H54 (cell line): ENCODE data around the gene LGR6.

Experiments used
- DNase-seq: peaks from one replicate; pipeline ENCODE4 v3.0.0; 2011; ENCODE audit warnings: low spot score, mixed read lengths; ENCODE audit not compliant: insufficient read length
- FAIRE-seq: peaks from 3 replicates; lab custom pipeline; 2011; peaks lifted over from hg19 to GRCh38; lab: Jason Lieb, UNC
- POLR2A ChIP-seq: IDR thresholded peaks from 2 replicates; pipeline ENCODE4 v1.6.1; 2011; ENCODE audit warnings: low read depth, mild to moderate bottlenecking, low read length

LGR6 gene

DNA sequence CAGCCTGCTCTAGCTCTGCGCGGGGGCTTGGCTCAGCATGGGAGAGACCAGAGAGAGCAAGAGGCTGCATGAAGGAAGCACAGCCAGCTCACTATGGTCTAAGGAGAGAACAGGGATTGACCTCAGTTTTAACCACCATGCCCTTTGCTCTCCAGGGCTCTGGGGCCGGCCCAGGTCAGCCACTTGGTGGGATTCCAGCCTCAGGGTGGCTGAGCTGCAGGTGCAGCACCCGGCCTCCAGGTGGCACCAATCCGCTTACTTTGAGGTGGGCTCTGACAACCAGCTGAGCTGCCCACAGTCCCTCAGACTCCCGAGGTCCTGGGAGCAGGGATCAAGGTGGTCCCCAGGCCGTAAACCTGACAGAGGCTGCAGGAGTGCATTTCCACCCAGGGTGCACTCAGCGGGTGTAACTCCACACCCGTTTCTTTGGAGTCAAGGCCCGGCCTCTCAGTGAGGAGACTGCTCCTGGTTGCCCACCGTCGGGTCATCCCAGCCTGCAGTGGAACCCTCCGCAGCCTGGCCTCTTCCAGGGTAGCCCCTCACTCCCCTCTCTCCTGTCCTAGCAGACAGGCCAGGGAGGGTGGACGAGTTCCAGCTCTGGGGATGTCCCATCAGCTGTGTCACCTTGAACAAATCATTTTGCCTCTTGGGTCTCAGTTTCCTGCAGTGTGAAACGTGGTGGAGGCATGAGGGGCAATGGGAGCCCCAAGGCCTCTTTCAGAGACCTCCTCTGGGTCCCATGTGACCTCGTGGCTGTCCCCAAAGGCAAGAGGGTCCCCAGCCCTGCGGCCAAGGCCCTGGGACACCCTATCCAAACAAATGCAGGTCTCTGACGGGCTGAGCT is 607 bp upstream of the LGR6 start:
- no peak for TF ChIP-seq POLR2A
- FAIRE-seq, result no peak
- peak; percentile 70 for DNase-seq

DNA sequence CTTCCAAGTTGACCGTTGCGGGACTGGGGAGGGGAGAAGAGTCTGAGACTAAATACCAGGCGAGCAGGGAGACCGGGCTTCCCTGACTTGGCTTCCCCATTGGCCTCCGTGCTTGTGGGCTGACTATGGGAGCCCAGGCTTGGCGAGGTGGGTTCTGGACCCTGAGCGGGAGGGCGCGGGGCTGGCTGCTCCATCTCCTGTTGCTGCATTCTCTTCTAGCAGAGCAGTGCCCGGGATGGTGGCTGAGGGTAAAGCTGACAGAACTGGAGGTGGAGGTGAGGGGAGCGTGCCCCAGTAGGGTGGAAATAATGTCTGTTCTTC is 689 bp downstream of the LGR6 start:
- DNase-seq, result no peak
- FAIRE-seq, result no peak
- TF ChIP-seq POLR2A, result no peak

DNA sequence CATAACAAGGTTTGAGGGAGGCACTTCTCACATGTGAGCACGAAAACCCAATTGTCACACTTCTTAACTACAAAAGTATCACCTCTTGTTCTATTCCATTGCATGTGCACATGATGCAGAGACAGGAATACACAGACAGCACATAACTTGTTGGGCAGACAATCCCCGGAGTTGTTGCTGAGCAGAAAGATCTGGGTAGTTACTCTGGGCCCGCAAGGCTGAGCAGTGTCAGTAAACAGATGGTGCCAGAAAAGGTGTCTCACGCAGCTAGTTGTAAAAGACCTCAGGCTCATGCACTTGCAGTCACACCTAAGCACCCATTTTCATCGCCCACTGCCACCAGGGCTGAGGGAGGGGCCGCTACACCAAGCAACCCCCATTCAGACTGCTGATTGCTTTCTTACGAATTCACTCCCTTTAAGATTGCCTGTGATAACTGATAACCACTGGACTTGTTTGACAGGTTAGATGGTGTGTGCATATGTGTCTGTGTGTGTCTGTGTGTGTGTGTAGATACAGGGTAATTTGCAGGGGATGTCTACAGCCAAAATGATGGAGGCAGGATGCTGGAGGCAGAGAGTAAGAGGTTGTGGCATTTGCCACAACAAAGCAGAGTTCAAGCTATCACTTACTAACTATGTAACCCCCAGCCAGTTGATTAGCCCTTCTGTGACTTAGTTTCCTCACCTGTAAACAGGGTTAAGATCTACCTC is 4.2 kb downstream of the LGR6 start:
- FAIRE-seq, result no peak

DNA sequence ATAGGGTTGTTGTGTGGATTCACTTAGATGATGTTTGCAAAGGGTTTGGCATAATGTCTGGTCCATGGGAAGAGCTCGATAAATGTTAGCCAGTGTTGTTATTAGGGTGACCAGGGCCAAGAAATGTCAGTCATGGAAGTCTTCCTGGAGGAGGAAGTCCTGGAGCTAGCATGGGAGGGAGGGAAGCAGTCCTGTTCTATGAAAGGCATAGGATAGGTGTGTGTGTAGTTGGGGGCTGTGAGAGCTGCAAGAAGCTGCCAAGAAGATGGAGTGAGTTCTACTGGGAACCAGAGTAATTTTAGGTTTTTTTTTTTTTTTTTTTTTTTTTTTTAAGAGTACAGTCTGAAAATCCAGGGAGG is 4.7 kb downstream of the LGR6 start:
- no peak for TF ChIP-seq POLR2A
- no peak for FAIRE-seq
- no peak for DNase-seq

More for the DNA sequence above, 4.2 kb downstream of the LGR6 start:
- no peak for TF ChIP-seq POLR2A
- DNase-seq, result no peak

DNA sequence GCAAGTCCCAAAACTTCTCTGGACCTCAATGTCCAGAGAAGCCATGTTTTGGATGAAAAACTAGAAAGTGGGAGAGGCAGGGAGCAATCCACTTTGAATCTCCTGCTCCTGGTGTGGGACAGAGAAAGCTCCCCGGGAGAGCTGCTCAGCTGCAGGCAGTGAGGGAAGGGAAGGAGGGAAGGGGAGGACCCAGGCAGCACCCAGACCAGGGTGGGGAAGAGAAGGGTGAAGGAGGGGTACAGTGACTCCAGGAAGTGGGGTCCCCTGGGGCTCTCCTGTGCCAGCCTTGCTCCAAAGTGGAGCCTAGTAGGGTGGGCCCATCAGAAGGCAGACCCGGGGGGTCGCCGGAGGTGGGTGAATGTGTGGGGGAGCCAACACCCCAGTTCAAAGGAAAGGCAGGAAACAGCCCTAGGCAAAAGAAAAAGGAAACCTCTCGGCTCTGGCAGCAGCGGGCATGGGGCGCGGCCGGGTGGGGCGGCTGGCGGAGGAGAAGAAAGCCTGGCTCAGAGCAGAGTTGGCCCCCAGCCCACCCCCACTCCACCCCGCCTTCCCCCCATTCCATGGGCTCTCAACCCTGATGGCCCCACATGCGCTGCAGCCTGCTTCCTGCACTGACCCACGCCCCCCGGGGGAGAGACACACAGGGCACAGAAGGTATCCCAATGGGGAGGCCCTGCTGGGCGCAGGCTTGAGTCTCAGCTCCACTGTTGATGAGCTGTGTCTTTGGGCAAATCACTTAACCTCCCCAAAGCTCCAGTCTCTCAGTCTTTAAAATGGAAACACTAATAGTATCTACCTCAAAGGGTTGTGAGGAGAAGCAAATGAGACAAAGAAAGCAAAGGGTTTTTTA is 5.7 kb downstream of the LGR6 start:
- FAIRE-seq (no peak), DNase-seq (no peak)
- TF ChIP-seq POLR2A, result no peak

DNA sequence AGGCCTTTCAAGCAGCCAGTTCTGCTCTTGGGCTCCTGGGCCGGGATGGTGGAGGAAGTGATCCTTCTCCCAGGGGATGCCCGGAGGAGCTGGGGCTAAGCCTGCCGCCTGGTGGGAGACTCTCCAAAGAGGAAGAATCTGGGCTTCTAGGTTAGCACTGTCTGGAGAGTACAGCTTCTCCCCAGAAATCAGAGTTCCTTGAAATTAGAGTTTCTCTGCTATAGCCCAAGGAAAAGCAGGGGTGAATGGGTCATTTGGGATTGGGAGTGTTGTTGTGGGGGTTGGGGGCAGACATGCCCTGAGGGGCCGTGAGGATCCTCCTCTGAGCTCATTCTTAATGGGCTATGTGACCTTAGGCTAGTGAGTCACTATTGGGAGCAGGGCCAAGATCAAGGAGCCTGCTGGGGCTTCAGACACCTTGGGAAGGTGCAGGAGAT is 6.5 kb downstream of the LGR6 start:
- no peak for FAIRE-seq
- no peak for DNase-seq
- no peak for TF ChIP-seq POLR2A

DNA sequence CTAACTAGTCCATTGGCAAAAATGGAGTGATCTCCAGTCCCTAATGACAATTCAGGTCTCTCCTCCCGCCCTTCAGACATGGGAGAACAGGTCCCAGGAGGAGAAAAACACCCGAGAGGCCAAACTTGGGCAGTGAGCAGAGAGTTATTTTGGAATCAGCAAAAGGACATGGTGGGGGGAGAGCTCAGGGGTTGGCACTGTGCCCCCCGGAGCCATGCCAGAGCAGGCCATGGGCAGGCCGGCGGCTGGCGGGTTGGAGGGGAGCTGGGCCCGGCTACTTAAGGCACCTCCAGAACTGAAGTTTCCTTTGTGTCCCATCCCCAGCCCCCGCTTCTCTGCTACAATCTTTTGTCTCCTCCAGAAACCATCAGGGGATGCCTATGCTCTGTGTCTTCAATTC is 7.1 kb downstream of the LGR6 start:
- DNase-seq (no peak), FAIRE-seq (no peak)
- no peak for TF ChIP-seq POLR2A

DNA sequence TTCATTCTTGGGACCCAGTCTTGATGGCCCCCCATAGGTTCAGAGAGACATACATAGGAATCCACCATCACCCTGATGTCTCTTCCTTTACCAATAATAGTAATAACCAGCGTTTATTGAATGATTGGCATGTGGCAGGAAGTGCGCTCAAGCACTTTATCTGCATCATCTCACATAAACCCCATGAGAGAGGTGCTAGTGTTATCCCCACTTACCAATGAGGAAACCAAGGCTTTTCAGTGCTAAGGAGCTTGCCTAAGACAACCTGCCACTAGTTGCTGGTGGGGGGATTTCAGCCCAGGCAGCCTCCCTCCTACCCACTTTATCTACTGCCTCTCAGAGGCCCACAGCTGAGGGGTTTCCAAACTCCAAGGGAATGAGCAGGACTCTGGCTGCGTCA is 7.7 kb downstream of the LGR6 start:
- DNase-seq (no peak), FAIRE-seq (no peak)
- no peak for TF ChIP-seq POLR2A

DNA sequence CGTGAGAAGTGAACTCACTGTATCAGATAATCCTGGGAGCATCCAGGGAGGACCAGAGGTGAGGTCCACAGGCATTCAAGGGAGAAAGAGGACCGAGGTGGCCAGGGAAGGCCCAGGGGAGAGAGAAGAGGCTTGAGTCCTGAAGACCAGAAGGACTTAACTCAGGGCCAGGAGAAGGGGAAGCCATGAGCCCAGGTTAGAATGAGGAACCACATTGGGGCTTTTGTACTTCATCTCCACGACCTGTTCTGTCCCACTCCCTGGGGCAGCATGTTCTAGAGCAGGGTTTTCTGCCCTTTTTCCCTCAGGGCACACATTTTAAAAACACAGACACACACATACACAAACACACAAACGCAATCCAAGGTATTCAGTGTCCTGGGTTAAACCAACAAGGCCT is 8.4 kb downstream of the LGR6 start:
- FAIRE-seq, result no peak
- TF ChIP-seq POLR2A, result no peak
- DNase-seq, result no peak

DNA sequence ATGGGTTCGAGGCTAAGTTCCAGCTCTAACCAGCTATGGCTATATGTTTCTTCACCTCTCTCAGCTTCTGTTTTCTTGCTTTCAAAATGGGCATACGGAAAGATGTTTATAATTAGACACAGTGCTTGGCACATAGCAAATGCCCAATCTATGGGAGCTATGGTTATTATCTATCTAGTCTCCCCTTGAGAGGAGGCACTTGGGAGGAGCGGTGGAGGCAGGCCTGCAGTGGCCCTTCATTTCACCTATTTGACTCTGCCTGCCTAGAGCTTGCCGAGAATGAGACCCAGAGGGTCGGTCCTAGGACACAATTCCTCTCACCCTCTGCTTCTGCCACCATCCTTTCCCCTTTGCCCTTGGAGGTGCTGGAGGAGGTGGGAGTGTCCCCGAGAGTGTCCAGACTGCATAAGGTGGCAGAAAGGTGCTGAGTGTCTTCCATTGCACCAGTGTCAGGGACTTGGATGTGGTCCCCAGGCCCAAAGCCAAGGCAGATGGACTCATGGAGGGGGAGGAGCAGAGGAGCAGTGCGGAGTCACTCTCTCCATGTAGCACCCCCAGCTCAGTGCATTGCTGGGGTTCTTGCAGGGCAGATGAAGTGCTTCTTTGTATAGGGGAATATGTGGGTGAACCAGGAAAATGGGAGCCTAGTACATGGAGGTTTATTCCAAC is 9.0 kb downstream of the LGR6 start:
- no peak for FAIRE-seq

DNA sequence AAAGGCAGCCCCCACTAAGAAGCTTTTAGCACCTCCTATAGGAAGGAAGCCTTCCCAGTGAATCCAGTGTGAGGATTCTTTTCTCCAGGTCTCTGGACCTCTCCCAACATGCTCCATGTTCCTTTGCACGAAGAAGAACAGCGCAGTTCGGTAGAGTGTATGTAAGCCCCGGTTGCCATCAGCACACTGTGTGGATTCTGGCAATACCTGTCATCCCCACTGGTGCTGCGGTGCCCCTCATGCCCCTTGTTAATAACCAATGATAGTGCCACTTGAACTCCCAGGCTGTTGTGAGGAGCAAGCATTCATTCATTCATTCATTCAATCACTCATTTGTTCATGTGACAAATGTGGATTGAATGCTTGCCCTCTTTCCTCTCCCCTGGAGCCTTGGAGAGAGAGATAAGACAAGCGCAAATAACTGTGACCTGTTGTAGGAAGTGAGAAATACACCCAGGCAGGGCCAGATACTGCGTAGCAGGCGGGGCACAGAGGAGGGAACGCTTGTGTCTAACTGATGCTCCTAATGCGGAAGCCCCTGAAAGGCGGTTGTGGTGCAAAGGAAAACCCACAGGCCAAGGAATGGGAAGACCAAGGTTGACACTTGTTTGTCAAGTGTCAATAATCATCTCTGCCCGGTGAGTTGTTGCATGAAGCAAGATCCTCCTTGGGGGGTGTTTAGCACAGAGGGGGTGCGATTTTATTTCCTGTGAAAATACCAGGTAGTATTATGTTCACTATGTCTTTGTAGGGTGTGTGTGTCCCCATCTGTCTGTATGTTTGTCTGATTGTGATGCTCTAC is 9.8 kb downstream of the LGR6 start:
- no peak for FAIRE-seq
- no peak for TF ChIP-seq POLR2A
- DNase-seq, result no peak

More for the DNA sequence above, 9.0 kb downstream of the LGR6 start:
- no peak for DNase-seq
- TF ChIP-seq POLR2A, result no peak

DNA sequence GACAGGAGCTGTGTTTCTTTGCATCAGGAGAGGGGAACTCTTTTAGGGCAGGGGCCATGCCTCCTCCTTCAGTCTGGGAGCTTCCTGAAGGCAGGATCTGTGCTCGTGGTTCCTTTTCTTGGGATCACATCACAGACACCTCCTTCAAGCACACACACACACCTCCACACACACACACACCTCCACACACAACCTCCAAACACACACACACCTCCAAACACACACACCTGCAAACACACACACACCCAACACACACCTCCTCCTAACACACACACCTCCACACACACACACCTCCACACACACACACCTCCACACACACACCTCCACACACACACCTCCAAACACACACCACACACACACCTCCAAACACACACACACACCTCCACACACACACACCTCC is 10.5 kb downstream of the LGR6 start:
- TF ChIP-seq POLR2A, result no peak
- no peak for DNase-seq
- FAIRE-seq, result no peak

DNA sequence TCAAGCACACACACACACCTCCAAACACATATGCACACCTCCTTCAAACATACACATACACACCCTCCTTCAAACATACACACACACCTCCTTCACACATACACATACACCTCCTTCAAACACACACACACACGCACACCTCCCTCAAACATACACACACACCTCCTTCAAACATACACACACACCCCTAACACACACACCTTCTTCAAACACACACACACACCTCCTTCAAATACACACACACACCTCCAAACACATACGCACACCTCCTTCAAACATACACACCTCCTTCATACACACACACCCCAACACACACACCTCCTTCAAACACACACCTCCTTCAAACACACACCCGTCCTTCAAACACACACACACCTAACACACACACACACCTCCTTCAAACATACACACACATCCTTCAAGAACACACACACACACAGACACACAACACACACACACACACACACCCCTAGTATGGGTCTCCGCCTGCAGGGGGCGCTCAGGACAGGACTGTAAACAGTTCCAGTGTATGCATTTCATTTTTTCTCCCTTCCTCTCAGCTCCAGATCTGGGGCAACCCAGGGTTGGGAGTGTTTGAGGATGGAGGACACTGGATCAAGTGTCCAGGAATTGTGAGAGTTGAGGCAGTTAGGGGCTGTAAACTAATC is 12.1 kb downstream of the LGR6 start:
- TF ChIP-seq POLR2A, result no peak
- FAIRE-seq (no peak), DNase-seq (no peak)
